Ovary (tissue), 3 donors: ENCODE data around the gene MAGEA9B.
"Not testable (repeated sequence)": the region's sequence is repeated elsewhere in the genome, so short reads cannot be mapped to it uniquely, and the experiment has no call there.

Experiments used
- EP300 ChIP-seq: sonication (generic); formaldehyde crosslinking; IDR thresholded peaks from one replicate; pipeline ENCODE4 v1.6.1; 2017; ENCODE audit warnings: antibody characterized with exemption
- POLR2A ChIP-seq: fragments of 450-650 bp; IDR thresholded peaks from one replicate; pipeline ENCODE4 v1.6.1; 2017; ENCODE audit warnings: antibody characterized with exemption, mild to moderate bottlenecking, moderate library complexity
- TF ChIP-seq, protein P1 (sequence below), 3 donors: fragments of 450-650 bp in 2 of 3; fragments of 200-600 bp in 1 of 3; IDR thresholded peaks; one replicate each; pipeline versions ENCODE4 v1.5.1 to v1.8.0; 2016 to 2022; ENCODE audit warnings: antibody characterized with exemption in 3 of 3, mild to moderate bottlenecking in 1 of 3
- donor health status: DM: no; HTN: no; CAD: no.

DNA sequence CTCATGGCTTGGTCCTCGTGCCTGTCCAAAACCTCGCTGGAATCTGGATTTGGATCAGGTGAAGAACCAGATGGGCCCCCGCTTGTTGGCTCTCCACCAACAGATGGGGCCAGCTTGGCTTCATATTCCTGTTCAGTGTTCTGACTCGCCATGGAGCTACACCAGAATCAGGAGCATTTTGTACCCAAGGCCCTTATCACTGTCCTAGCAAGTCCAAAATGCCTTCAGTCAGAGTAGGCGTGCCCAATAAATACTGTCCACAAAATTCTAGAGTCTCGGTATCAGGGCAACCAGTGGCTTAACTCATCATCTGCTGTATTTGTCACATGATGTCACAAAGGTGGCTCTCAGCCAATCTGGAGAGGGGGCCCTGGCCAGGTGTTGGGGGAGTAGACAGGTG lies 37.6 kb downstream of the MAGEA9B start, which contains the start of gene HSFX3:
- TF ChIP-seq, protein P1, sequence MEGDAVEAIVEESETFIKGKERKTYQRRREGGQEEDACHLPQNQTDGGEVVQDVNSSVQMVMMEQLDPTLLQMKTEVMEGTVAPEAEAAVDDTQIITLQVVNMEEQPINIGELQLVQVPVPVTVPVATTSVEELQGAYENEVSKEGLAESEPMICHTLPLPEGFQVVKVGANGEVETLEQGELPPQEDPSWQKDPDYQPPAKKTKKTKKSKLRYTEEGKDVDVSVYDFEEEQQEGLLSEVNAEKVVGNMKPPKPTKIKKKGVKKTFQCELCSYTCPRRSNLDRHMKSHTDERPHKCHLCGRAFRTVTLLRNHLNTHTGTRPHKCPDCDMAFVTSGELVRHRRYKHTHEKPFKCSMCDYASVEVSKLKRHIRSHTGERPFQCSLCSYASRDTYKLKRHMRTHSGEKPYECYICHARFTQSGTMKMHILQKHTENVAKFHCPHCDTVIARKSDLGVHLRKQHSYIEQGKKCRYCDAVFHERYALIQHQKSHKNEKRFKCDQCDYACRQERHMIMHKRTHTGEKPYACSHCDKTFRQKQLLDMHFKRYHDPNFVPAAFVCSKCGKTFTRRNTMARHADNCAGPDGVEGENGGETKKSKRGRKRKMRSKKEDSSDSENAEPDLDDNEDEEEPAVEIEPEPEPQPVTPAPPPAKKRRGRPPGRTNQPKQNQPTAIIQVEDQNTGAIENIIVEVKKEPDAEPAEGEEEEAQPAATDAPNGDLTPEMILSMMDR (IDR thresholded peaks at IDR 0.05) = not testable (repeated sequence)
- TF ChIP-seq POLR2A, EP300: not testable (repeated sequence)
